ENCODE data around the gene CTDNEP1. TPM values are rescaled to one million over a fixed set of nuclear protein-coding genes. Genes with fewer than 3 reads are reported as not detected.
A peak's percentile ranks its signal among the peaks of the same experiment; 100 is the strongest.

Gene CTDNEP1
- total and polyA plus RNA-seq, 12 donors, result 30.3 to 177 (median 105) TPM

DNA sequence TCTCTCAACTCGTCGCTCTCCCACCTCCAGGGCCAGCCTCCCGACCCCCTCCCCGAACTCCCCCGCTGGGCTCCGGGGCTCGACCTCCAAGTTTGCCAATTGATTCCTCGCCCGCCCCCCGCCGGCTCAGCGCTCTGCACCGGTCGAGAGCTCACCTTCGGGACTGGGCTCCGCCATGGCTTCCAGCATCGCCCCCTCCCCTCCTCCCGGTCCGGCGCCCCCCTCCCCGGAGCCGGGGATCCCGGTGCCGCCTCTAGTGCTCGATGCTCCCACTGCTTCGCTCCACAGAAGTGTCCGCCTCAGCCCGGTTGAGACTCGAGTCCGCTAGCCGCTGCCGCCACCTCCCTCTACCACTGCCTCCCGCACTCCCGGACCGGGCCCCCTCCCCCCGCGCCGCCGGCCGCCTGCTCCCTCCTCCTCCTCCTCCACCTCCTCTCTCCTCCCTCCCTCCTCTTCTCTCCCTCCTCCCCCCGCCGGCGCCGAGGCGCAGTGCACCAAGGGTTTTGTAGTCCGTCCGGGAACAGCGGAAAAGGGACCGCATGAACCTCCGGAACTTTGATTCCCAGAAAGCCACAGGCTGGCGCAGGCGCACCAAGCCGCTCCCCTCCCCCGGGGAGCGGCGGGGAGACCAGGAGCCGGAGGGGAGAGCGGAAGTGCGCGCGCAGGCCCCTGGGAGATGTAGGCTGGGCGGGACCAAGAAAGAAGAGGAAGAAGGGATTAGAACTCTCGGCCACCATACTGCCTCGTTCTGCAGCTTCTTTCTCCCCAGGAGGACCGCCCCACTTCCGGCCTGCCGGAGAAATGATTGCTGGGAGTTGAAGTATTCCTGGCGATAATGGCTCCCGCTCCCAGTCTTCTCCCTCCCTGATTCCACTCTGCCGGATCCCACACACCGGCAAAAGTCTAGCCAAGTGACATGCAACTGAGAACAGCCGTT lies 12.2 kb downstream of the CTDNEP1 start, which contains the start of gene PHF23:
Gene PHF23 (minus strand): TSS at position 367 of the 937 bp plus-strand sequence. CDS start 178 bp downstream, at position 189.
- peaks cover 0 to 36% of the 10 kb centered on the region in 2 donors for H3K36me3 ChIP-seq (replicated peaks in 1 of 2)
- peak in 1 of 2 donors; percentile 64 for TF ChIP-seq POLR2A (IDR thresholded peaks at IDR 0.05)
- TF ChIP-seq, protein P1, sequence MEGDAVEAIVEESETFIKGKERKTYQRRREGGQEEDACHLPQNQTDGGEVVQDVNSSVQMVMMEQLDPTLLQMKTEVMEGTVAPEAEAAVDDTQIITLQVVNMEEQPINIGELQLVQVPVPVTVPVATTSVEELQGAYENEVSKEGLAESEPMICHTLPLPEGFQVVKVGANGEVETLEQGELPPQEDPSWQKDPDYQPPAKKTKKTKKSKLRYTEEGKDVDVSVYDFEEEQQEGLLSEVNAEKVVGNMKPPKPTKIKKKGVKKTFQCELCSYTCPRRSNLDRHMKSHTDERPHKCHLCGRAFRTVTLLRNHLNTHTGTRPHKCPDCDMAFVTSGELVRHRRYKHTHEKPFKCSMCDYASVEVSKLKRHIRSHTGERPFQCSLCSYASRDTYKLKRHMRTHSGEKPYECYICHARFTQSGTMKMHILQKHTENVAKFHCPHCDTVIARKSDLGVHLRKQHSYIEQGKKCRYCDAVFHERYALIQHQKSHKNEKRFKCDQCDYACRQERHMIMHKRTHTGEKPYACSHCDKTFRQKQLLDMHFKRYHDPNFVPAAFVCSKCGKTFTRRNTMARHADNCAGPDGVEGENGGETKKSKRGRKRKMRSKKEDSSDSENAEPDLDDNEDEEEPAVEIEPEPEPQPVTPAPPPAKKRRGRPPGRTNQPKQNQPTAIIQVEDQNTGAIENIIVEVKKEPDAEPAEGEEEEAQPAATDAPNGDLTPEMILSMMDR (IDR thresholded peaks at IDR 0.05), result peak in 3 of 6 experiments; percentile 19 to 49 (median 42)
- H3K4me3 ChIP-seq, result peak within 1 kb of the TSS; percentile 86 to 95 (median 92)
- peak; percentile 99 to 100 (median 99) for DNase-seq
- intact Hi-C loops (cut with DNase I), result no loop called here
- peak within 1 kb of the TSS; percentile 87 to 100 (median 95) for H3K27ac ChIP-seq
- WGBS, 4 donors, result 1 to 2% (median 1%) methylated on average over 25 to 70 of the region's 72 CpGs
- H3K27me3 ChIP-seq, result no peaks in the 10 kb centered on the region
- peaks cover 46 to 47% of the 10 kb centered on the region in 2 donors for H3K4me1 ChIP-seq (replicated peaks in 1 of 2)
- H3K9me3 ChIP-seq (replicated peaks in 1 of 3), result no peaks in the 10 kb centered on the region

DNA sequence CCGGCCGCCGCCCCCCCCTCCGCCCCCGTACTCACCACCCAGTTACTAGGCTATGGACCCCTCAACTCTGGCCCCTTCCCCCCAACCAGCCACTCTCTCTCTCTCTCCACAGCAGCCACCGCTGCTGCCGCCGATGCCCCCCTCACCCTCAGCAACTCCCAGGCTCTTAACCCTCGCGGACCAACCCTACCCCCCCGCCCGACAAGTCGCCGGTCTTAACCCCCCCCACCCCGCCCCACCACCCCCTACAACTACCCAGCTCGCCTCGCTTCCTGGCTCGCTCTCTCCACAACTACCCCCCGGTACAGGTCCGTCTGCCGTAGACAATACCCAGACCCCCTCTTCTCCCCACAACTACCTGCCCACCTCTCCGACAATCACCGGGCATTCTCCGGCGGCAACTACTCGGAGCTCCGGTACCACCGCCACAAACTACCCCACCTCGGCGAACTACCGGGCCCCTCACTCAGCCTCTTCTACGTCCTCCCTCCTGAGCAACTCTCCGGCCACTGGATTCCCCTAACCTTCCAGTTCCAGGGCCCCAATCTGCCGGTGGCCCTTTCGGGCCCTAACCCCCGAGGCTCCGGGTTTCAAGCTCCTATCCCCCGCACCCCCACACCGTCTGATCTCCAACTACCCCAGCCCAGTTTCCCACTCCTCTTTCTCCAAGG lies 13.0 kb downstream of the CTDNEP1 start:
- peak in 6 of 7 donors; percentile 54 to 72 (median 65) for DNase-seq
- H3K9me3 ChIP-seq (replicated peaks in 1 of 3), result no peaks in the 10 kb centered on the region
- intact Hi-C loops (cut with DNase I), result no loop called here
- H3K27me3 ChIP-seq, result no peaks in the 10 kb centered on the region
- H3K27ac ChIP-seq, result peak overlapping the region; percentile 87 to 91 (median 90)
- peaks cover 0 to 29% of the 10 kb centered on the region in 2 donors for H3K36me3 ChIP-seq (replicated peaks in 1 of 2)
- peak overlapping the region; percentile 86 to 95 (median 92) for H3K4me3 ChIP-seq
- WGBS, 4 donors, result 0 to 1% (median 1%) methylated on average over 18 to 39 of the region's 39 CpGs
- peaks cover 46 to 47% of the 10 kb centered on the region in 2 donors for H3K4me1 ChIP-seq (replicated peaks in 1 of 2)
- peak in 1 of 2 donors; percentile 2 for TF ChIP-seq POLR2A (IDR thresholded peaks at IDR 0.05)
- TF ChIP-seq, protein P1 (IDR thresholded peaks at IDR 0.05), result no peak

DNA sequence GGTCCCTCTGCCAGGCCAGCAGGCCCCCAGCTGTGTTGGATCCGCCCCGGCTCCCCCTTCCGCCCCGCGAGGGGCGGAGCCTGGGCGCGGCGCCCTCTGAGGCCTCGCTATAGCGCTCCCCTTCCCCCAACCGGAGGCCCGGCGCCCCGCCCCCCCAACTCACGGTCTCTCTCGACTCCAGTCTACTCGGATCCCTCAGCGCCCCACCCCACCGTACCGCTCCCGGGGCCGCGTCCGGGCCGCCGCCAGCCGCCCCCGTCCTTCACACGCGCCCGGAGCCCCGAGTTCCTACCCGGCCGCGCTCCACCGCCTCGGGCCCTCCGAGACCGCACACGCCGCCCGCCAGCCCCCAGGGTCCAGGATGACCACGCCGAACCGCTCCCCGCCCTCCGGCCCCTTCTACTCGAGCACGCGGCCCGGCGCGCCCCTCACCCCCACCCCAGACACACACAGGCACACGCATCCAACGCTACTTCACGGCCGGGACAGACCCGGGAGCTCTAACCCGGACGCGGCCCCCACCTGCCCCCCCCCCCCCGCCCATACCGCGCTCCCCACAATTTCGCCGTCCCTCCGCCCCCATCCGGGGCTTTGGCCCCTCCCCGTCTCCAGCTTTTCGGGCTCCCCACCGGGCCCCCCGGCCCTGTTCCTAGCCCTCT lies 13.6 kb downstream of the CTDNEP1 start:
- TF ChIP-seq POLR2A (IDR thresholded peaks at IDR 0.05), result no peak
- H3K36me3 ChIP-seq (replicated peaks in 1 of 2), result peaks cover 0 to 29% of the 10 kb centered on the region in 2 donors
- no peaks in the 10 kb centered on the region for H3K9me3 ChIP-seq (replicated peaks in 1 of 3)
- peak overlapping the region in 2 of 4 donors; percentile 92 to 95 for H3K4me3 ChIP-seq
- no peaks in the 10 kb centered on the region for H3K27me3 ChIP-seq
- peaks cover 47 to 53% of the 10 kb centered on the region in 2 donors for H3K4me1 ChIP-seq (replicated peaks in 1 of 2)
- H3K27ac ChIP-seq, result peak overlapping the region in 4 of 5 donors; percentile 87 to 91 (median 90)
- intact Hi-C loops (cut with DNase I), result no loop called here
- 1 to 15% (median 1%) methylated on average over 4 to 72 of the region's 73 CpGs; no CpG with 5 or more reads in 1 of the 4 donors for WGBS, 4 donors
- peak; percentile 86 to 90 (median 89) for DNase-seq

DNA sequence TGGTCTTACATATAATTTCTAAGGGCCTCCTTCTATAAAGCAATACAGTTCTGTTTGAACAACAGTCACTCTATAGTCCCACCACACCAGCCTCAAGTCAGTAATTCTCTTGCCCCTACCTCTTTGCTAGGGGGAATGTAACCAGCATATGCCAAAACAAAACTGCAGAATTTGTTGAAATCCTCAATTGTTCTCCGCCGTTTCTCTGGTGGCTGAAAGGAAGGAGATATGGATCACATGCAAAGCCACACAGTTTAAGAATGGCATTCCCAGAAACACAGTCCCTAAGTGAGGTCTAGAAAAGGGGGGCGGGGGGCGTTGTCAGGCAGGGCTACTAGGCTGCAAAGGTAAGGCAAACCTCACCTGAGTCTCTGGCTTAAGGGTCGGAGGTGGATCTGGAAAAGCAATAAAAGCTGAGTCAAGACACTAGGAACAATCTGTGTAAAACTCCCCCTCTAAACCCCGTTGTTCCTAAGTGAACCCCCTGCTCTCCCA lies 14.2 kb downstream of the CTDNEP1 start:
- peaks cover 53 to 58% of the 10 kb centered on the region in 2 donors for H3K4me1 ChIP-seq (replicated peaks in 1 of 2)
- TF ChIP-seq POLR2A (IDR thresholded peaks at IDR 0.05), result no peak
- TF ChIP-seq, protein P1 (IDR thresholded peaks at IDR 0.05), result no peak
- WGBS, 4 donors, result 23 to 32% (median 24%) methylated on average over 4 to 6 of the region's 6 CpGs

More for the DNA sequence above, 14.2 kb downstream of the CTDNEP1 start:
- peak overlapping the region in 2 of 4 donors; percentile 92 to 95 for H3K4me3 ChIP-seq
- peak in 1 of 7 donors; percentile 64 for DNase-seq
- no peaks in the 10 kb centered on the region for H3K9me3 ChIP-seq (replicated peaks in 1 of 3)
- peak overlapping the region in 4 of 5 donors; percentile 87 to 91 (median 90) for H3K27ac ChIP-seq
- peaks cover 0 to 29% of the 10 kb centered on the region in 2 donors for H3K36me3 ChIP-seq (replicated peaks in 1 of 2)
- no peaks in the 10 kb centered on the region for H3K27me3 ChIP-seq
- intact Hi-C loops (cut with DNase I), result no loop called here
